HAP-1 (cell line): ENCODE results near the gene AMPD2.
A peak's percentile ranks its signal among the peaks of the same experiment; 100 is the strongest.
"Not testable (repeated sequence)": the region's sequence is repeated elsewhere in the genome, so short reads cannot be mapped to it uniquely, and the experiment has no call there.

ENCODE experiments used
- DNase-seq, 2 experiments: peaks; one replicate each; pipeline ENCODE4 v3.0.0-alpha.2; 2016 to 2020; ENCODE audit warnings: low spot score in 2 of 2
- H3K27me3 ChIP-seq: fragments of 250-450 bp; sonication (Bioruptor Pico); 2 replicates; pipeline ENCODE4 v1.5.1; 2020; ENCODE audit warnings: low read depth, mild to moderate bottlenecking, moderate library complexity
- H3K36me3 ChIP-seq: fragments of 250-450 bp; sonication (Bioruptor Pico); replicated peaks from 2 replicates; pipeline ENCODE4 v1.5.1; 2020; ENCODE audit warnings: mild to moderate bottlenecking
- H3K4me1 ChIP-seq: fragments of 250-450 bp; sonication (Bioruptor Pico); 2 replicates; pipeline ENCODE4 v1.5.1; 2020; ENCODE audit warnings: mild to moderate bottlenecking
- H3K4me3 ChIP-seq: fragments of 250-450 bp; sonication (Bioruptor Pico); 2 replicates; pipeline ENCODE4 v1.5.1; 2020; ENCODE audit warnings: mild to moderate bottlenecking, moderate library complexity
- H3K9me3 ChIP-seq: fragments of 250-450 bp; sonication (Bioruptor Pico); 2 replicates; pipeline ENCODE4 v1.5.1; 2020; ENCODE audit warnings: mild to moderate bottlenecking, moderate library complexity
- in situ Hi-C: fragments of 300-500 bp; cut with MboI; formaldehyde crosslinking; loops from 3 replicates; pipeline ENCODE4 v1.14.3; 2020; ENCODE audit warnings: low sequenced_read_pairs, inconsistent platforms, mixed read lengths

Gene AMPD2

DNA sequence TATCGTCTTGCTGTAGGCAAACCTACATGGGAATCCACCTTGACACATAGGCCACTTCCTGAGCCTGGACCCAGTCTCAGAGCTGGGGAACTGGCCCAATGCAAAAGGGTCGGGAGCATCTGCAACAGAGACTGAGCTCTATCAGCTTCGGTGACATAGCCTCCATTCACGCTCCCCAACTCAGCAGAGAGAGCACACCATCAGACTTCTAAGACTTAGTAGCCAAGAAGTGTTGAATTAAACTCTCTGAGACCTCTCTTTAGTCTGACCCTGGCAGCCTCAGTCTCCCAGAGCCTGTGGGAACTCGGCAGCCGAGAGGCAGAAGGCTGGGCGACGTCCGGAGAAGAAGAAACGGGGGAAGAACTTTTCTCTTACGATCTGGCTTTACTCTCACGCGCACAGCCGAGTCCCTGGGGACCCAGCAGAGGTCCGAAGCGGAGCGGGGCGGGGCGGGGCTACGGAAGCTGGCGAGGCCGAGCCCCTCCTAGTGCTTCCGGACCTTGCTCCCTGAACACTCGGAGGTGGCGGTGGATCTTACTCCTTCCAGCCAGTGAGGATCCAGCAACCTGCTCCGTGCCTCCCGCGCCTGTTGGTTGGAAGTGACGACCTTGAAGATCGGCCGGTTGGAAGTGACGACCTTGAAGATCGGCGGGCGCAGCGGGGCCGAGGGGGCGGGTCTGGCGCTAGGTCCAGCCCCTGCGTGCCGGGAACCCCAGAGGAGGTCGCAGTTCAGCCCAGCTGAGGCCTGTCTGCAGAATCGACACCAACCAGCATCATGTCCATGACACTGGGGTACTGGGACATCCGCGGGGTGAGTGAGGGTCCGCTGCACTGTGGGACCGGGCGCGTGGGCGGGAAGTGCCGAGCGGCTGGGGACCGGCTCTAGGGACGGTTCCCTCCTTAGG, 36.2 kb downstream of the AMPD2 start, which contains the start of gene GSTM4:
GSTM4 (plus strand) TSS at position 485 of the 905 bp plus-strand sequence; CDS start at position 776, 291 bp downstream.
- H3K4me3 ChIP-seq, result peak within 1 kb of the TSS; percentile 73
- no peaks in the 10 kb centered on the region for H3K9me3 ChIP-seq
- in situ Hi-C loops, result loop anchor here (10.0 kb wide), 1 partner anchor 329 kb away; the partner anchor contains the start of gene AHCYL1
- no peaks in the 10 kb centered on the region; the same call in 1 of the 2 replicates for H3K36me3 ChIP-seq
- peaks cover 2% of the 10 kb centered on the region; the same call in 1 of the 2 replicates for H3K4me1 ChIP-seq
- no peaks in the 10 kb centered on the region for H3K27me3 ChIP-seq
- DNase-seq, result peak; percentile 90 to 95

DNA sequence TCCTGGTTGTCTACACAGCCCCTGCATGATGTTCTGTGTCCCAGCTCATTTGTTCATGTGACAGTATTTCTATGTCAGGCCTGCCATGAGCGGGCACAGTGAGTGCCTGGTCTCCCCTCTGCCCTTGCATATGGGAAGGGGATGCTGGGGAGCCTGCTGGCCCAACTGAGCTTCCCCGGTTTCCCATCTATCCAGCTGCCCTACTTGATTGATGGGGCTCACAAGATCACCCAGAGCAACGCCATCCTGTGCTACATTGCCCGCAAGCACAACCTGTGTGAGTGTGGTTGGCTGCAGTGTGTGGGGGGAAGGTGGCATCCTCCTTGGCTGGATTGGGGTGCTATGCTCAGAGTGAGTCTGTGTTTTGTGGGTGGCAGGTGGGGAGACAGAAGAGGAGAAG, 37.8 kb downstream of the AMPD2 start:
- Histone ChIP-seq H3K4me1 (peaks cover 2% of the 10 kb centered on the region; the same call in 1 of the 2 replicates), H3K9me3 (no peaks in the 10 kb centered on the region), H3K4me3 (no peak overlapping the region), H3K27me3 (no peaks in the 10 kb centered on the region), H3K36me3 (no peaks in the 10 kb centered on the region; the same call in 1 of the 2 replicates)
- in situ Hi-C loops, result loop anchor here (10.0 kb wide), 1 partner anchor 327 kb away; the partner anchor contains the start of gene AHCYL1
- DNase-seq, result no peak

- peaks cover 2% of the 10 kb centered on the region; the same call in 1 of the 2 replicates for H3K4me1 ChIP-seq
- no peaks in the 10 kb centered on the region for H3K27me3 ChIP-seq
- no peak for DNase-seq
- no peak overlapping the region for H3K4me3 ChIP-seq
- no peaks in the 10 kb centered on the region for H3K9me3 ChIP-seq
- no peaks in the 10 kb centered on the region; the same call in 1 of the 2 replicates for H3K36me3 ChIP-seq
- in situ Hi-C loops, result loop anchor here (10.0 kb wide), 1 partner anchor 327 kb away; the partner anchor contains the start of gene AHCYL1
Measured at GRCh38 chr1:109657970-109658369, 38.3 kb downstream of the AMPD2 start.

DNA sequence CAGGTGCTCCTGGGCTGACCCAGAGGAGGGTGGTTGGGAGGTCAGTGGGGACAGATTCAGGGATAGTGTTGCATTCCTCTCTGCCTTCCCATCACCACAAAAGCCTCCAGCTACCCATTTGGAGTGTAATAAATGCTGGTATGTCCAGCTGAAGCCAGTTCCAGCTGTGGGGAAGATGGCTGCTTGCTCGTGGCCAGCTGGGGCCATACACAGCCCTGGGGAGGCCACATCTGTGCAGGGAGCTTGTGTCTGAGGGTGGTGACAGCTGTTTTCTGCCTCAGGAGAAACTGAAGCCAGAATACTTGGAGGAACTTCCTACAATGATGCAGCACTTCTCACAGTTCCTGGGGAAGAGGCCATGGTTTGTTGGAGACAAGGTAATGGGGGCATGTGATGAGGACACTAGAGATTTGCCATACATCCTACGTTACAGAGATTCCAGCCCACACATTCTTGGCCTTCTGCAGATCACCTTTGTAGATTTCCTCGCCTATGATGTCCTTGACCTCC, 39.0 kb downstream of the AMPD2 start:
- no peak for DNase-seq
- Histone ChIP-seq H3K4me3 (no peak overlapping the region), H3K36me3 (no peaks in the 10 kb centered on the region; the same call in 1 of the 2 replicates), H3K4me1 (peaks cover 2% of the 10 kb centered on the region; the same call in 1 of the 2 replicates), H3K9me3 (no peaks in the 10 kb centered on the region), H3K27me3 (no peaks in the 10 kb centered on the region)
- in situ Hi-C loops, result loop anchor here (10.0 kb wide), 1 partner anchor 326 kb away; the partner anchor contains the start of gene AHCYL1

- in situ Hi-C loops, result loop anchor here (10.0 kb wide), 1 partner anchor 326 kb away; the partner anchor contains the start of gene AHCYL1
- peaks cover 2% of the 10 kb centered on the region; the same call in 1 of the 2 replicates for H3K4me1 ChIP-seq
- H3K4me3 ChIP-seq, result no peak overlapping the region
- DNase-seq, result no peak
- H3K36me3 ChIP-seq, result no peaks in the 10 kb centered on the region; the same call in 1 of the 2 replicates
- no peaks in the 10 kb centered on the region for H3K27me3 ChIP-seq
- no peaks in the 10 kb centered on the region for H3K9me3 ChIP-seq
Measured at GRCh38 chr1:109659145-109659544, 39.5 kb downstream of the AMPD2 start.

DNA sequence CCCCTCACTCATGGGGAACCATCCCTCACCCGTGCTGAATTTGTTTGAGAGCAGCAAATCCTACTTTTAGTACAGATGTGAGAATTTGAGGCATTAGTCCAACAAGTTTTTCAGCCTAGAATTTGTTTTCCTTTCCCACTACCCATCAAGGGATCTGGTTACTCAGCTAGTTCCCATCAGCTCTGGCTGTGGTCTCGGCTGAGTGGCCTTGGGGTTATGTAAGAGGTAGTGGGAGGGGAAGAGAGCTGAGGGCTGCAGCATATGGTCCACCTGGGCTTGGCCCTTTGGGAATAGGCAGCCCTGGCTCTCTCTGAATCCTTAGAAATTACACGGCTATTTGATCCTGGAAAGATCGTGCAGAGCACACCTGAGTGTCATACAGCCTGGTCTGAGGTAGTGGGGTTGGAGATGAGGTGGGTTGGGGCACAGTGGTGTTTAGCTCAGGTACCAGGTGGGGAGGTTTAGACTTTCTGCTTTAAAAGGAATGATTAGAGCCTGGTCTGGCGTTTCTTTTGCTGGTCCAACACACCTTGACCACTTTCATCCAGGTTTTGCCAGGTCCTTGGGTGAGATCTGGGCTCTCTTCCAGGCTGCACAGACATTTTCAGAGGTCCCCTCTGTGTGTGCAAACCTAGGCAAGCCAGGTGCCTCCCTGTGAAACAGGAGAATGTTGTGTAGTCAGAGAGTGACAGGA, 40.5 kb downstream of the AMPD2 start:
- Histone ChIP-seq H3K36me3 (no peaks in the 10 kb centered on the region; the same call in 1 of the 2 replicates), H3K9me3 (no peaks in the 10 kb centered on the region), H3K4me1 (peaks cover 2% of the 10 kb centered on the region; the same call in 1 of the 2 replicates), H3K4me3 (no peak overlapping the region), H3K27me3 (no peaks in the 10 kb centered on the region)
- in situ Hi-C loops, result loop anchor here (10.0 kb wide), 1 partner anchor 325 kb away; the partner anchor contains the start of gene AHCYL1
- DNase-seq, result no peak

DNA sequence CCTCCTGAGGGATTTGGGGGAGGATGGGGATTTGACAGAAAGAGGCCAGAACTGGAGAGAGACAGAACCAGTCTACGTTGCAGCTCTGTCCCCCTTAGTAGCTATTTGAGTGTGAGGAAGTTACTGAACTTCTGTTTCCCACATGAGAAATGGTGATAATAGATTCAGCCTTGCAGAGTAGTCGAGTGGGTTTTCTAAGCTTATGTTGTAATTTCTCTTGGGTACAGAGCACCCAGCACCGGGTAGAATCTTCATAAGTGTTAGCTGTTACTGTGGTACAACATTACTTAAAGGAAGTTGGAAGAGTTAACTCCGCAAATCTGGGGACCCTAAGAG, 41.0 kb downstream of the AMPD2 start:
- H3K4me1 ChIP-seq, H3K36me3 ChIP-seq, DNase-seq, H3K4me3 ChIP-seq, H3K9me3 ChIP-seq, H3K27me3 ChIP-seq, in situ Hi-C loops: not testable (repeated sequence)

- in situ Hi-C loops, result no loop called here
- Histone ChIP-seq H3K36me3 (no peaks in the 10 kb centered on the region; the same call in 1 of the 2 replicates), H3K4me1 (no peaks in the 10 kb centered on the region), H3K9me3 (no peaks in the 10 kb centered on the region), H3K4me3 (no peak overlapping the region), H3K27me3 (no peaks in the 10 kb centered on the region)
- no peak for DNase-seq
Measured at GRCh38 chr1:109661391-109661790, 41.8 kb downstream of the AMPD2 start.

GRCh38 chr1:109664671-109665070, 45.0 kb downstream of the AMPD2 start:
- DNase-seq, result no peak
- H3K4me1 ChIP-seq, result peaks cover 3% of the 10 kb centered on the region; the same call in 1 of the 2 replicates
- H3K27me3 ChIP-seq, result no peaks in the 10 kb centered on the region
- in situ Hi-C loops, result no loop called here
- H3K9me3 ChIP-seq, result no peaks in the 10 kb centered on the region
- H3K4me3 ChIP-seq, result no peak overlapping the region
- H3K36me3 ChIP-seq, result no peaks in the 10 kb centered on the region

DNA sequence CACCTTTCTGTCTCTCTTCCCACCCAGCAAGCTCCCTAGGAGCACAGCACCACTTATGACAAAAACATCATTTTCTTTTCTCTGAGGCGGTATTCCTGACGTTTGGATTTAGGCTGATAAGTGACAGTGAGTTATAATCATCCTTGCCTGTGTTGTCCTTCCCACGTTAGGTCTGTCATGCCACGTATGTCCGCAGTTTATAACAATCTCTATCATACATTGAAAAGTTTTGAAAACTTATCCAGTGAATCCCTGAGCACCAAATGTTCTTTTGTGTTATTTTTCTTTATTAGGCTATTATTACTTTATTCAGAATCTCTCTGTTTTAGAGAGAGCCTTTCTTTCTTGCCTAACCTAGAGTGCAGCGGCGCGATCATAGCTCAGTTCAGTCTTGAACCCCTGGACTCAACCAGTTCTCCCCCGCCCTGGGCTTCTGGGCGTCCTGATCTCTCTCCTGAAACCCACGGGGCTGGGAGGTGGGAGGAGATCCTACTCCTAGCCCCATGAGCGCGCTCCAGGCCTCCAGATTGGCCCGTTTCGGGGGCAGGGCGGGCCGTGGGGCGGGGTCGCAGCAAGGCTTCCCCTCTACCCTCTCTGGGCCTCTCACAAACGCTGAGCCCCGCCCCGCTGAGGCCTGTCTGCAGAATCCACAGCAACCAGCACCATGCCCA, 48.0 kb downstream of the AMPD2 start, which contains the start of gene GSTM2:
GSTM2 (plus strand) TSS at position 606 of the 671 bp plus-strand sequence; CDS start at position 665, 59 bp downstream.
- no peak within 1 kb of the TSS for H3K4me3 ChIP-seq
- peak; percentile 52 to 90 for DNase-seq
- H3K4me1 ChIP-seq, result peaks cover 3% of the 10 kb centered on the region; the same call in 1 of the 2 replicates
- H3K9me3 ChIP-seq, result no peaks in the 10 kb centered on the region
- no peaks in the 10 kb centered on the region for H3K27me3 ChIP-seq
- H3K36me3 ChIP-seq, result no peaks in the 10 kb centered on the region
- in situ Hi-C loops, result no loop called here

DNA sequence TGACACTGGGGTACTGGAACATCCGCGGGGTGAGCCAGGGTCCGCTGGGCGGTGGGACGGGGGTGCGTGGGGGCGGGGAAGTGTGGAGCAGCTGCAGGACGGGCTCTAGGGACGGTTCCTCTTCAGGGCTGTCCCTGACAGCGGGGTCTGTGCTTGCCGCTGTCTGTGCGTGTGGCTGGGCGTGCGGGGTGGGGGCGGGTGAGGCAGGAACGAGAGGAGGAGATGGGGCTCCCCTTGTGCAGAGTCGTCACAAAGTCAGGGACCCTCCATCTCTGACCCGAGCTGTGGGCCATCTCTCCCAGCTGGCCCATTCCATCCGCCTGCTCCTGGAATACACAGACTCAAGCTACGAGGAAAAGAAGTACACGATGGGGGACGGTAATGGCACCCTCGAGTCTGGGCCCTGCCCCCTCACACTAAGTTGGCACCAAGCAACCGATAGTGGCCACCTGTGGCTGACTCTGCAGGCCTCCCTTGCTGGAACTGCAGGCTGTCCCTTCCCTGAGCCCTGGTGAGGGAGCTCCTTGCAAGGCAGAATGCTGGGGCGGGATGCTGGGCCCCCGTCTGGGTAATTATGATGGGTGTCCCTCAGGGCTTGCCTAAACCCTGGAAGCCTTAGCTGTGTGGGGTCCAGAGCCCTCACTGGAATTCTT, 48.6 kb downstream of the AMPD2 start:
- Histone ChIP-seq H3K27me3 (no peaks in the 10 kb centered on the region), H3K36me3 (no peaks in the 10 kb centered on the region), H3K4me3 (no peak overlapping the region), H3K9me3 (no peaks in the 10 kb centered on the region), H3K4me1 (peaks cover 3% of the 10 kb centered on the region; the same call in 1 of the 2 replicates)
- no peak for DNase-seq
- in situ Hi-C loops, result no loop called here

GRCh38 chr1:109669246-109669948, 49.8 kb downstream of the AMPD2 start:
- Histone ChIP-seq H3K4me3 (no peak overlapping the region), H3K4me1 (peaks cover 3% of the 10 kb centered on the region; the same call in 1 of the 2 replicates), H3K36me3 (no peaks in the 10 kb centered on the region), H3K9me3 (no peaks in the 10 kb centered on the region), H3K27me3 (no peaks in the 10 kb centered on the region)
- no peak for DNase-seq
- in situ Hi-C loops, result no loop called here
